NCI-H1092 treated with DMSO at 0.1 percent for 48 hours (cell line): ENCODE results near the gene NAPA.

Experiments
- DNase-seq: peaks from one replicate; lab custom pipeline; 2025; lab: John Stamatoyannopoulos, UW

Gene NAPA

GRCh38 chr19:47521473-47522180 lies 6.8 kb upstream of the NAPA start:
- no peak for DNase-seq

- DNase-seq = no peak
Observed at GRCh38 chr19:47520839-47521238, 6.0 kb upstream of the NAPA start.

- no peak for DNase-seq
Observed at GRCh38 chr19:47520343-47520806, 5.5 kb upstream of the NAPA start.

GRCh38 chr19:47518854-47519253 lies 4.0 kb upstream of the NAPA start:
- DNase-seq = no peak

GRCh38 chr19:47518139-47518538 lies 3.3 kb upstream of the NAPA start:
- DNase-seq = no peak

- DNase-seq = no peak
Observed at GRCh38 chr19:47514151-47514868, 553 bp downstream of the NAPA start.

- no peak for DNase-seq
Observed at GRCh38 chr19:47512948-47513319, 1.9 kb downstream of the NAPA start.

GRCh38 chr19:47512183-47512947 lies 2.5 kb downstream of the NAPA start:
- no peak for DNase-seq

- DNase-seq = no peak
Observed at GRCh38 chr19:47511681-47512080, 3.2 kb downstream of the NAPA start.

- no peak for DNase-seq
Observed at GRCh38 chr19:47511128-47511517, 3.7 kb downstream of the NAPA start.

- DNase-seq = no peak
Observed at GRCh38 chr19:47510516-47511127, 4.2 kb downstream of the NAPA start.

- no peak for DNase-seq
Observed at GRCh38 chr19:47509973-47510372, 4.9 kb downstream of the NAPA start.

GRCh38 chr19:47509170-47509847 lies 5.6 kb downstream of the NAPA start:
- no peak for DNase-seq

GRCh38 chr19:47508721-47509120 lies 6.1 kb downstream of the NAPA start:
- no peak for DNase-seq

GRCh38 chr19:47507924-47508553 lies 6.8 kb downstream of the NAPA start:
- no peak for DNase-seq

- no peak for DNase-seq
Observed at GRCh38 chr19:47507012-47507411, 7.9 kb downstream of the NAPA start.

- DNase-seq = no peak
Observed at GRCh38 chr19:47506459-47506858, 8.4 kb downstream of the NAPA start.

- DNase-seq = no peak
Observed at GRCh38 chr19:47505506-47505905, 9.4 kb downstream of the NAPA start.

GRCh38 chr19:47503826-47504150 lies 11.1 kb downstream of the NAPA start:
- DNase-seq = no peak

- DNase-seq = no peak
Observed at GRCh38 chr19:47503130-47503825, 11.6 kb downstream of the NAPA start.
